GM12875 (cell line): ENCODE measurements around the gene KCNAB2.
A peak's percentile ranks its signal among the peaks of the same experiment; 100 is the strongest.

Experiments
- H3K4me3 ChIP-seq: one replicate; pipeline ENCODE4 v1.5.1; 2011; ENCODE audit warnings: low read depth, low read length, control low read depth
- CTCF ChIP-seq: IDR thresholded peaks from 2 replicates; pipeline ENCODE4 v1.5.1; 2011; ENCODE audit warnings: low read depth, mild to moderate bottlenecking, control low read depth, inconsistent platforms, low read length, moderate library complexity, borderline replicate concordance; ENCODE audit not compliant: insufficient read depth

The KCNAB2 gene

GRCh38 chr1:6040444-6040843 is 5.2 kb upstream of the KCNAB2 start:
- H3K4me3 ChIP-seq: no peak overlapping the region
- TF ChIP-seq CTCF: no peak

- no peak overlapping the region for H3K4me3 ChIP-seq
- TF ChIP-seq CTCF: no peak
These were observed 4.8 kb upstream of the KCNAB2 start for GRCh38 chr1:6040861-6041415.

- no peak overlapping the region for H3K4me3 ChIP-seq
- peak; percentile 64 for TF ChIP-seq CTCF
These were observed 4.1 kb upstream of the KCNAB2 start for GRCh38 chr1:6041432-6042062.

- H3K4me3 ChIP-seq: no peak overlapping the region
- no peak for TF ChIP-seq CTCF
These were observed 2.1 kb upstream of the KCNAB2 start for GRCh38 chr1:6043561-6043960.

GRCh38 chr1:6044481-6045109 is 1.1 kb upstream of the KCNAB2 start:
- no peak overlapping the region for H3K4me3 ChIP-seq
- TF ChIP-seq CTCF: no peak

- TF ChIP-seq CTCF: no peak
- H3K4me3 ChIP-seq: no peak overlapping the region
These were observed 582 bp upstream of the KCNAB2 start for GRCh38 chr1:6045110-6045502.

GRCh38 chr1:6046279-6046678 is 591 bp downstream of the KCNAB2 start:
- no peak overlapping the region for H3K4me3 ChIP-seq
- TF ChIP-seq CTCF: no peak
